Activated CD8-positive, alpha-beta memory T cell treated with anti-CD3 and anti-CD28 coated beads, Interleukin-2, amount 50 U/mL, for 4 hours (primary cell): ENCODE measurements around the gene TPTE2.
"Not testable (repeated sequence)": the region's sequence is repeated elsewhere in the genome, so short reads cannot be mapped to it uniquely, and the experiment has no call there.

Source experiments
- DNase-seq: peaks from one replicate; pipeline ENCODE4 v3.0.0-alpha.2; 2020

Gene TPTE2

DNA sequence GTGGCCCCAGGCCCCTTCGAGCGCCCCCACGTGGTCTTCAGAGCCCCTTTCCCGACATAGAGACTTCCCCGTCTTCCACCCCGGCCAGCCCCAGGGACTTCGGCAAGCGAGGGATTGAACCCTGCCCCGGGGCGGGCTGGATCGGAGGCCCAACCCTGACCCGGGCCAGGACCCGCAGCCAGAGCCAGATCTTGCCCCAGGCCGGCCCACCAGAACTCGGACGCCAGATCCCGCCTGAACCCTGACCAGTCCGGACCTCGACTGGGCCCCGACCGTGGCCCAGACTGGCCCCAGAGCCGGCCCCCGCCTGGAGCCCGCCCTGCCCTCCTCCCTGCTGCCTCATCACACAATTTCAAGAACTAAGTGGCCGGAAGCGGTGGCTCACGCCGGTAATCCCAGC lies 253 bp upstream of the TPTE2 start:
- DNase-seq: no peak

GRCh38 chr13:19560672-19561071 lies 660 bp downstream of the TPTE2 start:
- DNase-seq: not testable (repeated sequence)

GRCh38 chr13:19559739-19560138 lies 1.6 kb downstream of the TPTE2 start:
- DNase-seq: not testable (repeated sequence)

- not testable (repeated sequence) for DNase-seq
Observed at GRCh38 chr13:19557287-19557686, 4.0 kb downstream of the TPTE2 start.

- DNase-seq: not testable (repeated sequence)
Observed at GRCh38 chr13:19549245-19549644, 12.1 kb downstream of the TPTE2 start.

DNA sequence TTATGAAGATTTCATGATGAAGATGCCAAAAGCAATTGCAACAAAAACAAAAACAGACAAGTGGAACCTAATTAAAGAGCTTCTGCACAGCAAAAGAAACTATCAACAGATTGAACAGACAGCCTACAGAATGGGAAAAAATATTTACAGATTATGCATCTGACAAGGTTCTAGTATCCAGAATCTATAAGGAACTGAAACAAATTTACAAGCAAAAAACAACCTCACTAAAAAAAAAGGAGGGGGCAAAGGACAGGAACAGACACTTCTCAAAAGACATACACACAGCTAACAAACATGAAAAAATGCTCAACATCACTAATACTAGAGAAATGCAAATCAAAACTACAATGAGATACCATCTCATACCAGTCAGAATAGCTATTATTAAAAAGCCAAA lies 35.7 kb downstream of the TPTE2 start:
- DNase-seq: not testable (repeated sequence)

GRCh38 chr13:19519049-19519448 lies 42.3 kb downstream of the TPTE2 start:
- no peak for DNase-seq

- DNase-seq: not testable (repeated sequence)
Observed at GRCh38 chr13:19507623-19508022, 53.7 kb downstream of the TPTE2 start.

GRCh38 chr13:19460126-19460525 lies 101.2 kb downstream of the TPTE2 start:
- DNase-seq: not testable (repeated sequence)

DNA sequence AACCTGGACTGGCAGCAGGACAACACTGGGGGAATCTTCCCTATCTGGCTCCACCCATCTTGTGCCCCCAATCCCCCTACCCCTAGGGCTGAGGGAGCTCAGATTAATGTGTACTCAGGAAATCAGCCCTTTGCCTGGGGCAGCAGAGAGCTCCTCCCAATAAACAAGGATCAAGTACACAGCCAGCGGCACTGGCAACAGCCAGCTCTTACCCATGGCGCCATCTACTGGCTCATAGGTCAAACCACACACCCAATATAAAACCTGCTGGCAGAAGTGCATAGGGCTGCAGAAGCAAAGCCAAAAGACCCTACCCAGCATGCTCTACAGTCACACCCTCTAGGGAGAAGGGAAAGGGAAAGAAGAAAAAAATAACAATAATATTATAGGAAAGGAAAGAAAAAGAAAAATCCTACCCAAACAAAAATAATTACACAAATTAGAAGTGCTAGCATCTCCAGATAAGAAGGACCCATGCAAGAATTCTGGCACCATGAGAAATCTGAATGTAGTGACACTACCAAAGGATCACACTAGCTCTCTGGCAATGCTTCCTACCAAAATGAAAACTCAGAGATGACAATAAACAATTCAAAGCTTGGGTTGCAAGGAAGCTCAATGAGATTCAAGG lies 122.2 kb downstream of the TPTE2 start:
- not testable (repeated sequence) for DNase-seq

- DNase-seq: not testable (repeated sequence)
Observed at GRCh38 chr13:19437780-19438179, 123.6 kb downstream of the TPTE2 start.

DNA sequence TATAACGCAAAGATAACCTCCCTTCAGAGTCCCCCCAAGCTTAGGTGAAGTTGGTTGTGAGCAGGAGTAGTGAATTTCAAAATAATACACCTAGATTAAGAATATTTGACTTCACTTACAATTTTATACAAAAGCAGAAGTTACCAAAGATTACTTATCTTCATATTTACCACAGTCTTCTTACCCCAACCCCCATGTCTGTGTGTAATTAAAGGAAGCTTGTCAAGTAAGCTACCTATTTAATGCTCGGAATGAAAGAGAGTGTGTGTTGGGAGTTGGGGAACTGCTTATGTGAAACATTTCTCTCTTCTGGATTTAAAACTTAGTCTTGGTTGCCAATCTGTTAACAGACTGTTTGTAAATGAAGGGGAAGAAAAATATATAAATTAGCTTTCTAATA lies 139.1 kb downstream of the TPTE2 start:
- not testable (repeated sequence) for DNase-seq

- not testable (repeated sequence) for DNase-seq
Observed at GRCh38 chr13:19412494-19412893, 148.8 kb downstream of the TPTE2 start.

DNA sequence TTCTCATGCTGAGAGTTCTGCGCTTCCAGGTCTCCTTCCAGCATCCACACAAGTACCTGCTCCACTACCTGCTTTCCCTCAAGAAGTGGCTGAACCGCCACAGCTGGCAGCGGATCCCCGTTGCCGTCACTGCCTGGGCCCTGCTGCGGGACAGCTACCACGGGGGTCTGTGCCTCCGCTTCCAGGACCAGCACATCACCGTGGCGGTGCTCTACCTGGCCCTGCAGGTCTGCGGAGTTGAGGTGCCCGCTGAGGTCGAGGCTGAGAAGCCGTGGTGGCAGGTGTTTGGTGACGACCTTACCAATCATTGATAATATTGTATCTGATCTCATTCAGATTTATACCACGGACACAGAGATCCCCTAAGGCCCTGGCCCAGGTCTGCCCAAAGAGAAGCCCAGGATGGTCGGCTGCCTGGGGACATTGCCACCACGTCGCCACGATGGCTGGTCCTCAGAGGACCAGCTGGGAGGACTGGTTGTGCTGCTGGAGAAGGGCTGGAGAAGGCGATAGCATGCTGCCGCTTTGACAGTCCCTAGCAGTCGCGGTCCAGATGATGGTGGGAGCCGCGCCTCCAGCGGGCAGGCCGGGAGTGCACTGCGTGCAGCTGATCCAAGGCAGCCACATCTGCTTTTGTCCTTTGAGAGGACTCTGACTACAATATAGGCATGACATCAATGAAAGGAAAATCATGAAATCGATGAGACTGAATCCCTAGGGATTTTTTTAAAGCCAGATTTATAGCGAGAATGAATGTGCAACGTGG lies 178.4 kb downstream of the TPTE2 start:
- DNase-seq: not testable (repeated sequence)

GRCh38 chr13:19382111-19382510 lies 179.2 kb downstream of the TPTE2 start:
- DNase-seq: no peak
